PC-3 (cell line): ENCODE data around the gene ZNF771. TPM values are rescaled to one million over a fixed set of nuclear protein-coding genes. Genes with fewer than 3 reads are reported as not detected.
A peak's percentile ranks its signal among the peaks of the same experiment; 100 is the strongest.

Experiments
- ATAC-seq: fragments of 200-7000 bp; cut with Tn5 transposase; 2 replicates; pipeline ENCODE4 v1.9.1; 2020; ENCODE audit warnings: mild to moderate bottlenecking, moderate library complexity
- BruUV-seq: library from RNA; stranded (reverse); fragments of 400-500 nt; replicated peaks from 2 replicates; lab custom pipeline; 2021; lab: Mats Ljungman, UMichigan
- CTCF ChIA-PET: fragments of 300-600 bp; sonication (Branson Sonifier 250); formaldehyde crosslinking; loops from one replicate; lab custom pipeline; 2022; ENCODE audit warnings: antibody characterized with exemption; lab: Charles Lee
- POLR2A ChIA-PET: fragments of 300-600 bp; sonication (Branson Sonifier 250); formaldehyde crosslinking; loops from one replicate; lab custom pipeline; 2022; ENCODE audit warnings: antibody characterized with exemption; ENCODE audit not compliant: unreplicated experiment; lab: Charles Lee
- DNase-seq: peaks from one replicate; pipeline ENCODE4 v3.0.0-alpha.2; 2015
- H2AFZ ChIP-seq: fragments of 300-600 bp; sonication (generic); 2 replicates; pipeline ENCODE4 v1.6.0; 2016; ENCODE audit warnings: antibody characterized with exemption, low read length
- H3F3A ChIP-seq: fragments of 300-600 bp; sonication (generic); one replicate; pipeline ENCODE4 v1.6.0; 2017; ENCODE audit warnings: antibody characterized with exemption, low read length, control low read depth, mild to moderate bottlenecking; ENCODE audit not compliant: unreplicated experiment
- H3K27ac ChIP-seq: fragments of 300-600 bp; sonication (generic); 2 replicates; pipeline ENCODE4 v1.5.1; 2016; ENCODE audit warnings: mild to moderate bottlenecking, low read length
- H3K27me3 ChIP-seq: fragments of 300-600 bp; sonication (generic); 2 replicates; pipeline ENCODE4 v1.6.1; 2016; ENCODE audit warnings: low read length, mixed read lengths
- H3K36me3 ChIP-seq: fragments of 300-600 bp; sonication (generic); 2 replicates; pipeline ENCODE4 v1.6.1; 2016; ENCODE audit warnings: low read depth, mixed run types, low read length, mixed read lengths
- H3K4me1 ChIP-seq: fragments of 300-600 bp; sonication (generic); 2 replicates; pipeline ENCODE4 v1.5.1; 2016; ENCODE audit warnings: low read length; ENCODE audit not compliant: insufficient read depth
- H3K4me2 ChIP-seq: fragments of 300-600 bp; sonication (generic); 2 replicates; pipeline ENCODE4 v1.6.0; 2016; ENCODE audit warnings: low read length
- H3K4me3 ChIP-seq: fragments of 300-600 bp; sonication (generic); 2 replicates; pipeline ENCODE4 v1.5.1; 2016; ENCODE audit warnings: mild to moderate bottlenecking, low read length, mixed read lengths
- H3K79me2 ChIP-seq: fragments of 300-600 bp; sonication (generic); 2 replicates; pipeline ENCODE4 v1.6.1; 2017; ENCODE audit warnings: low read length, mixed read lengths
- H3K9ac ChIP-seq: fragments of 300-600 bp; sonication (generic); 2 replicates; pipeline ENCODE4 v1.6.0; 2016; ENCODE audit warnings: mild to moderate bottlenecking, low read length
- H3K9me2 ChIP-seq: fragments of 300-600 bp; sonication (generic); replicated peaks from 2 replicates; pipeline ENCODE4 v1.6.1; 2016; ENCODE audit warnings: mixed run types, low read length, mixed read lengths
- H3K9me3 ChIP-seq: fragments of 300-600 bp; sonication (generic); 2 replicates; pipeline ENCODE4 v1.6.1; 2016; ENCODE audit warnings: low read length, mixed read lengths
- H4K20me1 ChIP-seq: fragments of 300-600 bp; sonication (generic); 2 replicates; pipeline ENCODE4 v1.6.1; 2016; ENCODE audit warnings: low read length, mixed read lengths
- CTCF ChIP-seq: fragments of 300-600 bp; sonication (generic); conservative IDR thresholded peaks from 2 replicates; pipeline ENCODE4 v1.5.1; 2017; ENCODE audit warnings: antibody characterized with exemption, low read depth, mild to moderate bottlenecking, low read length
- EZH2 ChIP-seq: fragments of 300-600 bp; sonication (generic); IDR thresholded peaks from one replicate; pipeline ENCODE4 v1.6.1; 2017; ENCODE audit warnings: antibody characterized with exemption, mild to moderate bottlenecking, low read length; ENCODE audit not compliant: unreplicated experiment
- EZH2phosphoT487 ChIP-seq: fragments of 300-600 bp; sonication (generic); IDR thresholded peaks from 2 replicates; pipeline ENCODE4 v1.6.1; 2018; ENCODE audit warnings: mild to moderate bottlenecking, antibody characterized with exemption, low read length, borderline replicate concordance
- intact Hi-C: fragments of 100-400 bp; cut with micrococcal nuclease; formaldehyde crosslinking; loops from 2 replicates; pipeline ENCODE4 v1.9.0; 2023
- total RNA-seq: library from RNA; depleted of rRNA; stranded (reverse); fragments of >200 nt; gene quantifications from 2 replicates; pipeline ENCODE4 v1.2.3, GENCODE V29; 2014

ZNF771 gene
- total RNA-seq, 1 experiment from 2014 or later, result 3.6 TPM

GRCh38 chr16:30409125-30410060 is 2.0 kb downstream of the ZNF771 start:
- BruUV-seq, result no TSS peak
- Histone ChIP-seq H3K9me2 (no peaks in the 10 kb centered on the region), H4K20me1 (no peaks in the 10 kb centered on the region), H3K27ac (no peak overlapping the region), H3K79me2 (0 out of 2 replicates have a peak, but pooled peaks cover 6% of the 10 kb centered on the region), H3K4me3 (no peak overlapping the region; the same call in 1 of the 2 replicates), H3K36me3 (no peaks in the 10 kb centered on the region), H2AFZ (no peak overlapping the region), H3K9ac (no peak overlapping the region), H3K27me3 (no peaks in the 10 kb centered on the region), H3K9me3 (no peaks in the 10 kb centered on the region), H3K4me1 (peaks cover 13% of the 10 kb centered on the region), H3F3A (no peaks in the 10 kb centered on the region), H3K4me2 (peak overlapping the region; percentile 51)
- TF ChIP-seq CTCF (peak; percentile 80), EZH2 (no peak)
- intact Hi-C loops, result loop anchor here (5.0 kb wide), 1 partner anchor 42 kb away; no protein-coding TSS in a partner anchor
- DNase-seq (peak; percentile 85), ATAC-seq (peak; percentile 66)
- ChIA-PET POLR2A (interaction anchor here (0.6 kb wide), 1 partner anchor 56 kb away, joined by 19 read pairs; no protein-coding TSS in a partner anchor), CTCF (interaction anchor here (0.6 to 1.1 kb wide), 6 partner anchors 8 to 68 kb away, joined by 3 to 8 read pairs (median 6); partner anchors contain the start of genes DCTPP1, TBC1D10B and ZNF48)

GRCh38 chr16:30413112-30413806 is 5.9 kb downstream of the ZNF771 start:
- POLR2A ChIA-PET, result no interaction called here
- Histone ChIP-seq H3K27ac (no peak overlapping the region), H3K4me1 (peaks cover 6% of the 10 kb centered on the region), H3K9ac (no peak overlapping the region), H2AFZ (no peak overlapping the region), H3K4me2 (no peak overlapping the region), H3K27me3 (no peaks in the 10 kb centered on the region), H3K79me2 (0 out of 2 replicates have a peak, but pooled peaks cover 3% of the 10 kb centered on the region), H4K20me1 (no peaks in the 10 kb centered on the region), H3K36me3 (no peaks in the 10 kb centered on the region), H3K9me2 (no peaks in the 10 kb centered on the region), H3K4me3 (no peak overlapping the region), H3F3A (no peaks in the 10 kb centered on the region), H3K9me3 (no peaks in the 10 kb centered on the region)
- no TSS peak for BruUV-seq
- CTCF ChIA-PET, result no interaction called here
- ATAC-seq (no peak), DNase-seq (no peak)
- intact Hi-C loops, result no loop called here
- TF ChIP-seq CTCF (no peak), EZH2 (no peak), EZH2phosphoT487 (no peak)
